CD8-positive, alpha-beta memory T cell (primary cell): ENCODE measurements around the gene KRT25. TPM values are rescaled to one million over a fixed set of nuclear protein-coding genes. Genes with fewer than 3 reads are reported as not detected.

ENCODE experiments used
- CTCF ChIA-PET: fragments of 350-600 bp; sonication (Branson Sonifier 250); formaldehyde crosslinking; loops from one replicate; lab custom pipeline; 2021; ENCODE audit warnings: antibody characterized with exemption; lab: Charles Lee
- POLR2A ChIA-PET: fragments of 350-600 bp; sonication (Branson Sonifier 250); formaldehyde crosslinking; loops from one replicate; lab custom pipeline; 2021; ENCODE audit warnings: antibody characterized with exemption; lab: Charles Lee
- DNase-seq, 5 donors: peaks; one replicate each; pipeline versions ENCODE4 v3.0.0 to v3.0.0-alpha.2; 2020 to 2022; ENCODE audit warnings: mixed read lengths in 1 of 5
- H3K27ac ChIP-seq: one replicate; pipeline ENCODE4 v1.7.0; 2013; ENCODE audit warnings: low read depth, mild to moderate bottlenecking, low read length, moderate library complexity
- H3K27me3 ChIP-seq: 2 replicates; pipeline ENCODE4 v1.7.0; 2013; ENCODE audit warnings: low read length, mild to moderate bottlenecking; ENCODE audit not compliant: insufficient read depth, poor library complexity, severe bottlenecking
- H3K36me3 ChIP-seq: 2 replicates; pipeline ENCODE4 v1.7.0; 2013; ENCODE audit warnings: mild to moderate bottlenecking, low read length, moderate library complexity; ENCODE audit not compliant: insufficient read depth
- H3K4me1 ChIP-seq: 2 replicates; pipeline ENCODE4 v1.7.0; 2013; ENCODE audit warnings: mild to moderate bottlenecking, low read length, moderate library complexity; ENCODE audit not compliant: insufficient read depth
- H3K4me3 ChIP-seq: 2 replicates; pipeline ENCODE4 v1.7.0; 2013; ENCODE audit warnings: mild to moderate bottlenecking, low read length
- H3K9me3 ChIP-seq: 2 replicates; pipeline ENCODE4 v1.7.0; 2013; ENCODE audit warnings: mild to moderate bottlenecking, low read length
- H3K27ac Mint-ChIP-seq, 8 donors: one replicate each; pipeline ENCODE4 v1.8.0; 2020 to 2021; ENCODE audit warnings: mixed read lengths in 8 of 8, mild to moderate bottlenecking in 6 of 8, inconsistent platforms in 3 of 8, moderate library complexity in 3 of 8
- H3K27me3 Mint-ChIP-seq, 2 donors: one replicate each; pipeline ENCODE4 v1.8.0; 2020 to 2021; ENCODE audit warnings: mixed read lengths in 2 of 2, mild to moderate bottlenecking in 1 of 2, moderate library complexity in 1 of 2
- H3K36me3 Mint-ChIP-seq, 3 donors: one replicate each; pipeline ENCODE4 v1.8.0; 2020 to 2021; ENCODE audit warnings: mixed read lengths in 3 of 3, inconsistent platforms in 1 of 3, mild to moderate bottlenecking in 1 of 3
- H3K4me1 Mint-ChIP-seq, 3 donors: one replicate each; pipeline ENCODE4 v1.8.0; 2020 to 2021; ENCODE audit warnings: mixed read lengths in 3 of 3, inconsistent platforms in 1 of 3, mild to moderate bottlenecking in 1 of 3
- H3K4me3 Mint-ChIP-seq, 7 donors: one replicate each; pipeline ENCODE4 v1.8.0; 2020 to 2021; ENCODE audit warnings: mixed read lengths in 7 of 7, mild to moderate bottlenecking in 6 of 7, moderate library complexity in 4 of 7, inconsistent platforms in 2 of 7
- H3K9me3 Mint-ChIP-seq, 5 donors: one replicate each; pipeline ENCODE4 v1.8.0; 2020 to 2022; ENCODE audit warnings: mixed read lengths in 5 of 5, mild to moderate bottlenecking in 3 of 5, moderate library complexity in 2 of 5, inconsistent platforms in 1 of 5
- polyA plus RNA-seq: library from polyadenylated mRNA; unstranded; fragments of 300-500 nt; fragmentation: Illumina TruSeq; gene quantifications from one replicate; pipeline ENCODE4 v1.2.3, GENCODE V29; 2021
- total RNA-seq, 2 experiments: library from RNA; stranded (reverse); gene quantifications; one replicate each; pipeline ENCODE4 v1.2.3, GENCODE V29; 2021

The KRT25 gene
- total RNA-seq (not detected), polyA plus RNA-seq (not detected)

- DNase-seq = no peak
- Histone ChIP-seq H3K4me3 (no peak within 1 kb of the TSS), H3K27ac (no peak within 1 kb of the TSS), H3K4me1 (no peaks in the 10 kb centered on the region), H3K27me3 (peaks cover 2% of the 10 kb centered on the region), H3K9me3 (peaks cover 10% of the 10 kb centered on the region), H3K36me3 (no peaks in the 10 kb centered on the region)
- Mint-ChIP-seq H3K9me3 (peaks cover 19 to 25% (median 24%) of the 10 kb centered on the region in 5 donors), H3K27me3 (peaks cover 21 to 75% of the 10 kb centered on the region in 2 donors), H3K4me3 (no peak within 1 kb of the TSS), H3K27ac (peak within 1 kb of the TSS in 1 of 8 donors; percentile 52), H3K36me3 (peaks cover 0 to 18% (median 1%) of the 10 kb centered on the region in 3 donors), H3K4me1 (no peaks in the 10 kb centered on the region)
- POLR2A ChIA-PET = no interaction called here
- CTCF ChIA-PET = no interaction called here
These were observed at the start of gene KRT25 for GRCh38 chr17:40755231-40755630. TSS of gene KRT25 (minus strand) at chr17:40755331. CDS start at chr17:40755271, 60 bp downstream.

GRCh38 chr17:40803617-40804082, 48.5 kb upstream of the KRT25 start:
- Histone ChIP-seq H3K27me3 (peaks cover 33% of the 10 kb centered on the region), H3K27ac (no peak overlapping the region), H3K36me3 (no peaks in the 10 kb centered on the region), H3K9me3 (no peaks in the 10 kb centered on the region), H3K4me3 (no peak overlapping the region), H3K4me1 (peaks cover 4% of the 10 kb centered on the region)
- Mint-ChIP-seq H3K27me3 (peaks cover 29 to 52% of the 10 kb centered on the region in 2 donors), H3K4me3 (no peak overlapping the region), H3K9me3 (peaks cover 0 to 2% (median 0%) of the 10 kb centered on the region in 5 donors), H3K27ac (no peak overlapping the region), H3K4me1 (peaks cover 3 to 4% (median 3%) of the 10 kb centered on the region in 3 donors), H3K36me3 (no peaks in the 10 kb centered on the region)
- DNase-seq = peak; percentile 50 to 78 (median 61)
- ChIA-PET POLR2A (no interaction called here), CTCF (interaction anchor here (1.0 to 1.9 kb wide), 2 partner anchors 845 to 859 kb away, joined by 4 to 6 read pairs; no protein-coding TSS in a partner anchor)

GRCh38 chr17:40801157-40801556, 46.0 kb upstream of the KRT25 start:
- no peak overlapping the region for H3K27ac Mint-ChIP-seq
- ChIA-PET POLR2A (no interaction called here), CTCF (no interaction called here)
- no peak overlapping the region for H3K4me3 Mint-ChIP-seq
- H3K4me1 ChIP-seq = peaks cover 4% of the 10 kb centered on the region
- no peaks in the 10 kb centered on the region for H3K36me3 ChIP-seq
- H3K9me3 ChIP-seq = no peaks in the 10 kb centered on the region
- peaks cover 30% of the 10 kb centered on the region for H3K27me3 ChIP-seq
- H3K27me3 Mint-ChIP-seq = peaks cover 31 to 48% of the 10 kb centered on the region in 2 donors
- DNase-seq = no peak
- H3K36me3 Mint-ChIP-seq = no peaks in the 10 kb centered on the region
- peaks cover 3 to 4% (median 3%) of the 10 kb centered on the region in 3 donors for H3K4me1 Mint-ChIP-seq
- peaks cover 0 to 2% (median 0%) of the 10 kb centered on the region in 5 donors for H3K9me3 Mint-ChIP-seq
- no peak overlapping the region for H3K4me3 ChIP-seq
- H3K27ac ChIP-seq = no peak overlapping the region

- H3K4me3 Mint-ChIP-seq = no peak overlapping the region
- peaks cover 24% of the 10 kb centered on the region for H3K27me3 ChIP-seq
These were observed 45.2 kb upstream of the KRT25 start for GRCh38 chr17:40800381-40800780.

GRCh38 chr17:40799859-40800258, 44.7 kb upstream of the KRT25 start, which contains the start of gene KRT28:
TSS of gene KRT28 (minus strand) at chr17:40799959. CDS start at chr17:40799893, 66 bp downstream.
- CTCF ChIA-PET = no interaction called here
- H3K4me1 Mint-ChIP-seq = peaks cover 3 to 4% (median 3%) of the 10 kb centered on the region in 3 donors
- no peak within 1 kb of the TSS for H3K4me3 Mint-ChIP-seq
- peaks cover 4% of the 10 kb centered on the region for H3K4me1 ChIP-seq
- H3K27me3 ChIP-seq = peaks cover 28% of the 10 kb centered on the region
- POLR2A ChIA-PET = no interaction called here
- no peaks in the 10 kb centered on the region for H3K36me3 ChIP-seq
- DNase-seq = no peak
- H3K27me3 Mint-ChIP-seq = peaks cover 36 to 49% of the 10 kb centered on the region in 2 donors
- no peaks in the 10 kb centered on the region for H3K9me3 Mint-ChIP-seq
- no peaks in the 10 kb centered on the region for H3K36me3 Mint-ChIP-seq
- H3K27ac ChIP-seq = no peak within 1 kb of the TSS
- no peaks in the 10 kb centered on the region for H3K9me3 ChIP-seq
- no peak within 1 kb of the TSS for H3K4me3 ChIP-seq
- H3K27ac Mint-ChIP-seq = no peak within 1 kb of the TSS

More at GRCh38 chr17:40800381-40800780, 45.2 kb upstream of the KRT25 start:
- Mint-ChIP-seq H3K4me1 (peaks cover 3 to 4% (median 3%) of the 10 kb centered on the region in 3 donors), H3K36me3 (no peaks in the 10 kb centered on the region), H3K9me3 (peaks cover 0 to 2% (median 0%) of the 10 kb centered on the region in 5 donors), H3K27me3 (peaks cover 35 to 49% of the 10 kb centered on the region in 2 donors), H3K27ac (no peak overlapping the region)
- Histone ChIP-seq H3K27ac (no peak overlapping the region), H3K36me3 (no peaks in the 10 kb centered on the region), H3K4me3 (no peak overlapping the region), H3K4me1 (peaks cover 4% of the 10 kb centered on the region), H3K9me3 (no peaks in the 10 kb centered on the region)
- ChIA-PET CTCF (no interaction called here), POLR2A (no interaction called here)
- no peak for DNase-seq

- H3K27me3 ChIP-seq = peaks cover 18% of the 10 kb centered on the region
- H3K9me3 Mint-ChIP-seq = no peaks in the 10 kb centered on the region
- no peaks in the 10 kb centered on the region for H3K4me1 Mint-ChIP-seq
- H3K27ac Mint-ChIP-seq = no peak overlapping the region
- DNase-seq = no peak
- no peaks in the 10 kb centered on the region for H3K36me3 Mint-ChIP-seq
- no peaks in the 10 kb centered on the region for H3K4me1 ChIP-seq
- no peak overlapping the region for H3K4me3 ChIP-seq
- H3K9me3 ChIP-seq = no peaks in the 10 kb centered on the region
- no peak overlapping the region for H3K27ac ChIP-seq
- POLR2A ChIA-PET = no interaction called here
- no peaks in the 10 kb centered on the region for H3K36me3 ChIP-seq
- peaks cover 32 to 53% of the 10 kb centered on the region in 2 donors for H3K27me3 Mint-ChIP-seq
- no peak overlapping the region for H3K4me3 Mint-ChIP-seq
- CTCF ChIA-PET = interaction anchor here (0.6 to 1.4 kb wide), 2 partner anchors 22 to 866 kb away, joined by 3 to 4 read pairs; no protein-coding TSS in a partner anchor
These were observed 41.7 kb upstream of the KRT25 start for GRCh38 chr17:40796846-40797245.

- Histone ChIP-seq H3K36me3 (no peaks in the 10 kb centered on the region), H3K27me3 (peaks cover 12% of the 10 kb centered on the region), H3K4me1 (no peaks in the 10 kb centered on the region), H3K27ac (no peak overlapping the region), H3K9me3 (no peaks in the 10 kb centered on the region), H3K4me3 (no peak overlapping the region)
- DNase-seq = no peak
- Mint-ChIP-seq H3K4me3 (no peak overlapping the region), H3K27me3 (peaks cover 34 to 53% of the 10 kb centered on the region in 2 donors), H3K27ac (no peak overlapping the region), H3K36me3 (no peaks in the 10 kb centered on the region), H3K9me3 (no peaks in the 10 kb centered on the region), H3K4me1 (no peaks in the 10 kb centered on the region)
- CTCF ChIA-PET = interaction anchor here (1.4 kb wide), 1 partner anchor 868 kb away, joined by 4 read pairs; no protein-coding TSS in a partner anchor
- POLR2A ChIA-PET = no interaction called here
These were observed 40.0 kb upstream of the KRT25 start for GRCh38 chr17:40795019-40795667.

- peaks cover 31 to 52% of the 10 kb centered on the region in 2 donors for H3K27me3 Mint-ChIP-seq
- Histone ChIP-seq H3K27ac (no peak overlapping the region), H3K36me3 (no peaks in the 10 kb centered on the region), H3K27me3 (peaks cover 9% of the 10 kb centered on the region), H3K4me1 (no peaks in the 10 kb centered on the region), H3K4me3 (no peak overlapping the region), H3K9me3 (no peaks in the 10 kb centered on the region)
- no peaks in the 10 kb centered on the region for H3K9me3 Mint-ChIP-seq
- ChIA-PET CTCF (no interaction called here), POLR2A (no interaction called here)
- DNase-seq = no peak
- no peak overlapping the region for H3K27ac Mint-ChIP-seq
- no peaks in the 10 kb centered on the region for H3K36me3 Mint-ChIP-seq
- H3K4me3 Mint-ChIP-seq = no peak overlapping the region
- H3K4me1 Mint-ChIP-seq = no peaks in the 10 kb centered on the region
These were observed 39.3 kb upstream of the KRT25 start for GRCh38 chr17:40794466-40794865.
